Liver (tissue), 9 donors: ENCODE data around the gene PPM1G. TPM values are rescaled to one million over a fixed set of nuclear protein-coding genes. Genes with fewer than 3 reads are reported as not detected.

Experiments
- DNase-seq: peaks from one replicate; pipeline ENCODE4 v3.0.0-alpha.2; 2017; ENCODE audit warnings: low spot score
- H3K27ac ChIP-seq, 2 donors: one replicate each; pipeline ENCODE4 v1.7.0; 2013; ENCODE audit warnings: inconsistent platforms in 2 of 2, low read length in 2 of 2, control low read depth in 1 of 2, low read depth in 1 of 2, mild to moderate bottlenecking in 1 of 2
- H3K27me3 ChIP-seq, 4 donors: one replicate each; pipeline versions ENCODE4 v1.6.1 to v1.7.0; 2013; ENCODE audit warnings: low read length in 3 of 4, inconsistent platforms in 1 of 4, mild to moderate bottlenecking in 1 of 4, moderate library complexity in 1 of 4; ENCODE audit not compliant: control insufficient read depth in 4 of 4, insufficient read depth in 4 of 4
- H3K36me3 ChIP-seq, 4 donors: one replicate each; pipeline versions ENCODE4 v1.6.1 to v1.7.0; 2013; ENCODE audit warnings: low read length in 3 of 4, mild to moderate bottlenecking in 3 of 4, low read depth in 1 of 4, moderate library complexity in 1 of 4; ENCODE audit not compliant: control insufficient read depth in 4 of 4, insufficient read depth in 3 of 4
- H3K4me1 ChIP-seq, 4 donors: one replicate each; pipeline versions ENCODE4 v1.6.1 to v1.7.0; 2013; ENCODE audit warnings: low read length in 3 of 4, mild to moderate bottlenecking in 3 of 4, moderate library complexity in 1 of 4; ENCODE audit not compliant: control insufficient read depth in 4 of 4, insufficient read depth in 4 of 4
- H3K4me3 ChIP-seq, 3 donors: one replicate each; pipeline versions ENCODE4 v1.6.1 to v1.7.0; 2013; ENCODE audit warnings: low read length in 3 of 3, control low read depth in 1 of 3, low read depth in 1 of 3, mild to moderate bottlenecking in 1 of 3
- H3K9ac ChIP-seq, 2 donors: one replicate each; pipeline ENCODE4 v1.7.0; 2013; ENCODE audit warnings: low read length in 2 of 2, mild to moderate bottlenecking in 2 of 2, moderate library complexity in 2 of 2, control low read depth in 1 of 2, low read depth in 1 of 2
- H3K9me3 ChIP-seq, 4 donors: one replicate each; pipeline versions ENCODE4 v1.6.1 to v1.7.0; 2013; ENCODE audit warnings: low read length in 3 of 4; ENCODE audit not compliant: control insufficient read depth in 4 of 4
- EGR1 ChIP-seq, 2 donors: IDR thresholded peaks; 2 replicates each; pipeline ENCODE4 v1.6.1; 2016 to 2018; ENCODE audit warnings: antibody characterized with exemption in 2 of 2, low read depth in 2 of 2
- FOXA1 ChIP-seq: IDR thresholded peaks from 2 replicates; pipeline ENCODE4 v1.6.1; 2016; ENCODE audit warnings: antibody characterized with exemption
- FOXA2 ChIP-seq: IDR thresholded peaks from 2 replicates; pipeline ENCODE4 v1.6.1; 2016; ENCODE audit warnings: antibody characterized with exemption
- GABPA ChIP-seq, 2 donors: IDR thresholded peaks in 1 of 2; conservative IDR thresholded peaks in 1 of 2; 2 replicates each; pipeline ENCODE4 v1.6.1; 2016; ENCODE audit warnings: antibody characterized with exemption in 2 of 2, mild to moderate bottlenecking in 1 of 2, moderate library complexity in 1 of 2
- HNF4A ChIP-seq, 2 donors: conservative IDR thresholded peaks; 2 replicates each; pipeline ENCODE4 v1.6.1; 2016; ENCODE audit warnings: antibody characterized with exemption in 2 of 2, mild to moderate bottlenecking in 2 of 2
- HNF4G ChIP-seq: IDR thresholded peaks from 2 replicates; pipeline ENCODE4 v1.6.1; 2016; ENCODE audit warnings: antibody characterized with exemption
- JUND ChIP-seq, 2 donors: IDR thresholded peaks; 2 replicates each; pipeline ENCODE4 v1.6.1; 2016; ENCODE audit warnings: antibody characterized with exemption in 2 of 2
- MAX ChIP-seq: IDR thresholded peaks from 2 replicates; pipeline ENCODE4 v1.6.1; 2016; ENCODE audit warnings: antibody characterized with exemption
- NR2F2 ChIP-seq: IDR thresholded peaks from 2 replicates; pipeline ENCODE4 v1.6.1; 2016; ENCODE audit warnings: antibody characterized with exemption
- RAD21 ChIP-seq, 2 donors: IDR thresholded peaks; 2 replicates each; pipeline ENCODE4 v1.6.1; 2016; ENCODE audit warnings: antibody characterized with exemption in 2 of 2, mild to moderate bottlenecking in 2 of 2
- REST ChIP-seq: IDR thresholded peaks from 2 replicates; pipeline ENCODE4 v1.6.1; 2016; ENCODE audit warnings: antibody characterized with exemption, mild to moderate bottlenecking
- RXRA ChIP-seq, 2 donors: IDR thresholded peaks; 2 replicates each; pipeline ENCODE4 v1.6.1; 2017 to 2018; ENCODE audit warnings: antibody characterized with exemption in 2 of 2, mild to moderate bottlenecking in 1 of 2
- SP1 ChIP-seq: IDR thresholded peaks from 2 replicates; pipeline ENCODE4 v1.6.1; 2018; ENCODE audit warnings: antibody characterized with exemption, mild to moderate bottlenecking
- TAF1 ChIP-seq: conservative IDR thresholded peaks from 2 replicates; pipeline ENCODE4 v1.6.1; 2016; ENCODE audit warnings: antibody characterized with exemption, mild to moderate bottlenecking
- YY1 ChIP-seq: IDR thresholded peaks from 2 replicates; pipeline ENCODE4 v1.6.1; 2016; ENCODE audit warnings: antibody characterized with exemption, mild to moderate bottlenecking
- WGBS: extraction: QIAGEN DNeasy Blood & Tissue Kit; methylation state at CpG from one replicate; pipeline ENCODE4 v1.1.7; 2013; 5-methylcytosine and 5-hydroxymethylcytosine counted together
- polyA plus RNA-seq, 2 donors: library from polyadenylated mRNA; stranded (reverse) in 1 of 2; unstranded in 1 of 2; fragments of 200-250 nt in 1 of 2; fragments of >200 nt in 1 of 2; fragmentation: Nextera tagmentation in 1 of 2; extraction: Ambion mirVana in 1 of 2; gene quantifications; one replicate each; pipeline versions ENCODE4 v1.2.1 to v1.2.3, GENCODE V29; 2013 to 2015
- total RNA-seq, 2 donors: library from RNA; depleted of rRNA; stranded (reverse); fragments of >200 nt; gene quantifications; one replicate each; pipeline ENCODE4 v1.2.3, GENCODE V29; 2014
- TF ChIP-seq, protein P1 (sequence below): IDR thresholded peaks from 2 replicates; pipeline ENCODE4 v1.6.1; 2016; ENCODE audit warnings: antibody characterized with exemption
- TF ChIP-seq, protein P2 (sequence below): fragments of 150-350 bp; IDR thresholded peaks from 2 replicates; pipeline ENCODE4 v1.5.1; 2017; ENCODE audit warnings: improper control_type of control experiment, low read depth, low read length; ENCODE audit not compliant: missing input control
- TF ChIP-seq, protein P3 (sequence below): IDR thresholded peaks from 2 replicates; pipeline ENCODE4 v1.6.1; 2016; ENCODE audit warnings: antibody characterized with exemption
- donor health status: healthy.
- donor health status: healthy.
- donor health status: healthy.
- donor health status: healthy.
- donor health status: healthy.

Gene PPM1G
- total and polyA plus RNA-seq, 4 donors, result 26.4 to 45.5 (median 33.1) TPM

DNA sequence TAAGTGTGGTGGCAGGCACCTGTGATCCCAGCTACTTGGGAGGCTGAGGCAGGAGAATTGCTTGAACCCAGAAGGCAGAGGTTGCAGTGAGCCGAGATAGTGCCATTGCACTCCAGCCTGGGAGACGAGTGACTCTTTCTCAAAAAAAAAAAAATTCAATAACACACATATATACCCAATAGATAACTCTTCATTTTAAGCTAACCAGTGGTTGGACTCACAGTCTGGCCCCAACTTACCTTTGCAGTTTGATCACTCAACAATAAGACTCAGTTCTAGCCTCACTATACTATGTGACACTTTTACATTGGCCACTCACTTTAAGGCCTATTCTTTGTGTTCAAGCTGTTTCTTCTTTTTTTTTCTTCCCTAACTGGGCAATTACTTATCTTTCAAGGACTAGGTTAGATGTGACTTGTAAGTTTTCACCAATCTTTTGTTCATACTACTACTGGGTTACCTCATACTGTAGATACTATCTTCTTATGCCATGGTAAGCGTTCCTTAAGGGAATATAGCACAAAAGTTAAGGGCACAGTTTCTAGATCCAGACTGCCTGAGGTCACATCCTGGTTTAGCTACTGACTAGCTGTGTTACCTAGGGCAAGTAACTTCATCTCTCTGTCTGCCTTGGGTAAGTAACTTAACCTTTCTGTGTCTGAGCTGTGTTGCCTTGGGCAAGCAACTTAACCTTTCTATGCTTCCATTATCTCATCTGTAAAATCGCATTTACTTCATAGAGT lies 46.5 kb downstream of the PPM1G start:
- Histone ChIP-seq H3K27me3 (no peaks in the 10 kb centered on the region), H3K9ac (no peak overlapping the region), H3K4me1 (peaks cover 1 to 6% (median 2%) of the 10 kb centered on the region in 4 donors), H3K4me3 (no peak overlapping the region), H3K36me3 (peaks cover 4 to 41% (median 29%) of the 10 kb centered on the region in 4 donors), H3K27ac (no peak overlapping the region), H3K9me3 (no peaks in the 10 kb centered on the region)
- TF ChIP-seq EGR1 (IDR thresholded peaks at IDR 0.05; ENCODE audit: low read depth in 2 of 2), result no peak
- no peak for TF ChIP-seq FOXA2
- no peak for TF ChIP-seq RAD21 (IDR thresholded peaks at IDR 0.05)
- 95% methylated on average over 4 of the region's 4 CpGs for WGBS
- DNase-seq, result no peak

GRCh38 chr2:27356382-27357181 lies 52.8 kb downstream of the PPM1G start, which contains the start of gene GTF3C2:
Gene GTF3C2 (minus strand): TSS chr2:27356764. CDS start chr2:27343554, 13,210 bp downstream.
- H3K9me3 ChIP-seq, result no peaks in the 10 kb centered on the region
- no peaks in the 10 kb centered on the region for H3K27me3 ChIP-seq
- H3K36me3 ChIP-seq, result no peaks in the 10 kb centered on the region
- H3K9ac ChIP-seq, result peak within 1 kb of the TSS; percentile 85 to 88
- H3K4me1 ChIP-seq, result peaks cover 10 to 29% (median 25%) of the 10 kb centered on the region in 4 donors
- peak within 1 kb of the TSS; percentile 89 to 100 (median 99) for H3K4me3 ChIP-seq
- under 1% methylated on average over 67 of the region's 67 CpGs for WGBS
- peak; percentile 90 for DNase-seq
- TF ChIP-seq HNF4G (no peak), MAX (peak; percentile 98), FOXA1 (peak; percentile 17), JUND (IDR thresholded peaks at IDR 0.05) (peak; percentile 16 to 45), REST (peak; percentile 79), HNF4A (conservative IDR thresholded peaks at IDR 0.05) (peak in 1 of 2 donors; percentile 29), TAF1 (no peak), SP1 (peak; percentile 72), NR2F2 (peak; percentile 60), YY1 (peak; percentile 98), RXRA (IDR thresholded peaks at IDR 0.05) (peak; percentile 50 to 63), RAD21 (IDR thresholded peaks at IDR 0.05) (peak; percentile 27 to 32), GABPA (IDR thresholded peaks at IDR 0.05 in 1 of 2, conservative IDR thresholded peaks at IDR 0.05 in 1 of 2) (peak; percentile 47 to 90), EGR1 (IDR thresholded peaks at IDR 0.05; ENCODE audit: low read depth in 2 of 2) (peak in 1 of 2 donors; percentile 65), FOXA2 (peak; percentile 43)
- TF ChIP-seq, protein P1, sequence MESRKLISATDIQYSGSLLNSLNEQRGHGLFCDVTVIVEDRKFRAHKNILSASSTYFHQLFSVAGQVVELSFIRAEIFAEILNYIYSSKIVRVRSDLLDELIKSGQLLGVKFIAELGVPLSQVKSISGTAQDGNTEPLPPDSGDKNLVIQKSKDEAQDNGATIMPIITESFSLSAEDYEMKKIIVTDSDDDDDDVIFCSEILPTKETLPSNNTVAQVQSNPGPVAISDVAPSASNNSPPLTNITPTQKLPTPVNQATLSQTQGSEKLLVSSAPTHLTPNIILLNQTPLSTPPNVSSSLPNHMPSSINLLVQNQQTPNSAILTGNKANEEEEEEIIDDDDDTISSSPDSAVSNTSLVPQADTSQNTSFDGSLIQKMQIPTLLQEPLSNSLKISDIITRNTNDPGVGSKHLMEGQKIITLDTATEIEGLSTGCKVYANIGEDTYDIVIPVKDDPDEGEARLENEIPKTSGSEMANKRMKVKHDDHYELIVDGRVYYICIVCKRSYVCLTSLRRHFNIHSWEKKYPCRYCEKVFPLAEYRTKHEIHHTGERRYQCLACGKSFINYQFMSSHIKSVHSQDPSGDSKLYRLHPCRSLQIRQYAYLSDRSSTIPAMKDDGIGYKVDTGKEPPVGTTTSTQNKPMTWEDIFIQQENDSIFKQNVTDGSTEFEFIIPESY, result peak; percentile 97
- TF ChIP-seq, protein P2, sequence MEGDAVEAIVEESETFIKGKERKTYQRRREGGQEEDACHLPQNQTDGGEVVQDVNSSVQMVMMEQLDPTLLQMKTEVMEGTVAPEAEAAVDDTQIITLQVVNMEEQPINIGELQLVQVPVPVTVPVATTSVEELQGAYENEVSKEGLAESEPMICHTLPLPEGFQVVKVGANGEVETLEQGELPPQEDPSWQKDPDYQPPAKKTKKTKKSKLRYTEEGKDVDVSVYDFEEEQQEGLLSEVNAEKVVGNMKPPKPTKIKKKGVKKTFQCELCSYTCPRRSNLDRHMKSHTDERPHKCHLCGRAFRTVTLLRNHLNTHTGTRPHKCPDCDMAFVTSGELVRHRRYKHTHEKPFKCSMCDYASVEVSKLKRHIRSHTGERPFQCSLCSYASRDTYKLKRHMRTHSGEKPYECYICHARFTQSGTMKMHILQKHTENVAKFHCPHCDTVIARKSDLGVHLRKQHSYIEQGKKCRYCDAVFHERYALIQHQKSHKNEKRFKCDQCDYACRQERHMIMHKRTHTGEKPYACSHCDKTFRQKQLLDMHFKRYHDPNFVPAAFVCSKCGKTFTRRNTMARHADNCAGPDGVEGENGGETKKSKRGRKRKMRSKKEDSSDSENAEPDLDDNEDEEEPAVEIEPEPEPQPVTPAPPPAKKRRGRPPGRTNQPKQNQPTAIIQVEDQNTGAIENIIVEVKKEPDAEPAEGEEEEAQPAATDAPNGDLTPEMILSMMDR, result peak; percentile 11
- TF ChIP-seq, protein P3, sequence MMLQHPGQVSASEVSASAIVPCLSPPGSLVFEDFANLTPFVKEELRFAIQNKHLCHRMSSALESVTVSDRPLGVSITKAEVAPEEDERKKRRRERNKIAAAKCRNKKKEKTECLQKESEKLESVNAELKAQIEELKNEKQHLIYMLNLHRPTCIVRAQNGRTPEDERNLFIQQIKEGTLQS, result peak; percentile 24
- peak within 1 kb of the TSS; percentile 90 to 95 for H3K27ac ChIP-seq
